PFSK-1 (cell line): ENCODE results near the gene SMIM9. TPM values are rescaled to one million over a fixed set of nuclear protein-coding genes. Genes with fewer than 3 reads are reported as not detected.

Source experiments
- FOXP2 ChIP-seq: optimal IDR thresholded peaks from 2 replicates; pipeline ENCODE3; 2011; ENCODE audit warnings: borderline replicate concordance, control low read depth, inconsistent platforms; ENCODE audit not compliant: insufficient read depth; ENCODE audit errors: extremely low read length, extremely low read depth
- POLR2AphosphoS5 ChIP-seq: IDR thresholded peaks from 2 replicates; pipeline ENCODE4 v1.6.1; 2012; ENCODE audit warnings: low read depth, mild to moderate bottlenecking, control low read depth, low read length, moderate library complexity
- SIN3A ChIP-seq: IDR thresholded peaks from 2 replicates; pipeline ENCODE4 v1.6.1; 2012; ENCODE audit warnings: mild to moderate bottlenecking, low read length, moderate library complexity, borderline replicate concordance; ENCODE audit not compliant: insufficient read depth
- TAF1 ChIP-seq: IDR thresholded peaks from 2 replicates; pipeline ENCODE4 v1.6.1; 2012; ENCODE audit warnings: low read length, control low read depth, borderline replicate concordance; ENCODE audit not compliant: insufficient read depth
- polyA plus RNA-seq: library from polyadenylated mRNA; unstranded; fragments of >200 nt; gene quantifications from one replicate; pipeline ENCODE4 v1.2.1, GENCODE V29; 2012; ENCODE audit warnings: low read depth, missing spikeins; ENCODE audit not compliant: insufficient read length
- TF ChIP-seq, protein P1 (sequence below), 2 experiments: IDR thresholded peaks; 2 replicates each; pipeline versions ENCODE4 v1.6.1 to v1.8.0; 2011 to 2012; ENCODE audit warnings: low read depth in 2 of 2, low read length in 2 of 2, control low read depth in 1 of 2, inconsistent platforms in 1 of 2, mild to moderate bottlenecking in 1 of 2, moderate library complexity in 1 of 2; ENCODE audit not compliant: insufficient read depth in 1 of 2

Gene SMIM9
- polyA plus RNA-seq, result not detected

DNA sequence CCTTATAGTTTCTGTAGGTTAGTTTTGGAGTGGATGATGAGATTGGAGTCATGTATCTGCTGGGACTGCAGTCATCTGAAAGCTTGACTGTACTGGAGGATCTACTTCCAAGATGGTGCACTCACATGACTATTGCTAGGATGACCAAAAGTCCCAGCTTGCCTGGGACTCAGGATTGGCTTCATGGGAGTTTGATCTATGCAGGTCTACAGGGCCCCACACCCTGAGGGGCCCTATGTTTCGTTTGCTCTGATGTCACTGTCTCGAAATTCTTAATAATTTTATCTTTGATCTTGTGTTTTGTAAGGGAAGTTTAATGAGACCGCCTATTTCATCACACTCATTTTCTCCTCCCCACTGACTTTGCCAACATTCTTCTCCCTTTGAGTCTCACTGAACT is at the start of gene SMIM9:
Gene SMIM9 (minus strand): TSS at position 101 of the 400 bp plus-strand sequence. CDS start 3,806 bp downstream, outside the sequence.
- TF ChIP-seq SIN3A, result no peak
- no peak for TF ChIP-seq FOXP2
- TF ChIP-seq, protein P1, sequence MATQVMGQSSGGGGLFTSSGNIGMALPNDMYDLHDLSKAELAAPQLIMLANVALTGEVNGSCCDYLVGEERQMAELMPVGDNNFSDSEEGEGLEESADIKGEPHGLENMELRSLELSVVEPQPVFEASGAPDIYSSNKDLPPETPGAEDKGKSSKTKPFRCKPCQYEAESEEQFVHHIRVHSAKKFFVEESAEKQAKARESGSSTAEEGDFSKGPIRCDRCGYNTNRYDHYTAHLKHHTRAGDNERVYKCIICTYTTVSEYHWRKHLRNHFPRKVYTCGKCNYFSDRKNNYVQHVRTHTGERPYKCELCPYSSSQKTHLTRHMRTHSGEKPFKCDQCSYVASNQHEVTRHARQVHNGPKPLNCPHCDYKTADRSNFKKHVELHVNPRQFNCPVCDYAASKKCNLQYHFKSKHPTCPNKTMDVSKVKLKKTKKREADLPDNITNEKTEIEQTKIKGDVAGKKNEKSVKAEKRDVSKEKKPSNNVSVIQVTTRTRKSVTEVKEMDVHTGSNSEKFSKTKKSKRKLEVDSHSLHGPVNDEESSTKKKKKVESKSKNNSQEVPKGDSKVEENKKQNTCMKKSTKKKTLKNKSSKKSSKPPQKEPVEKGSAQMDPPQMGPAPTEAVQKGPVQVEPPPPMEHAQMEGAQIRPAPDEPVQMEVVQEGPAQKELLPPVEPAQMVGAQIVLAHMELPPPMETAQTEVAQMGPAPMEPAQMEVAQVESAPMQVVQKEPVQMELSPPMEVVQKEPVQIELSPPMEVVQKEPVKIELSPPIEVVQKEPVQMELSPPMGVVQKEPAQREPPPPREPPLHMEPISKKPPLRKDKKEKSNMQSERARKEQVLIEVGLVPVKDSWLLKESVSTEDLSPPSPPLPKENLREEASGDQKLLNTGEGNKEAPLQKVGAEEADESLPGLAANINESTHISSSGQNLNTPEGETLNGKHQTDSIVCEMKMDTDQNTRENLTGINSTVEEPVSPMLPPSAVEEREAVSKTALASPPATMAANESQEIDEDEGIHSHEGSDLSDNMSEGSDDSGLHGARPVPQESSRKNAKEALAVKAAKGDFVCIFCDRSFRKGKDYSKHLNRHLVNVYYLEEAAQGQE (IDR thresholded peaks at IDR 0.05; ENCODE audit: insufficient read depth in 1 of 2, low read depth in 2 of 2, low read length in 2 of 2), result no peak
- TF ChIP-seq POLR2AphosphoS5, result no peak

DNA sequence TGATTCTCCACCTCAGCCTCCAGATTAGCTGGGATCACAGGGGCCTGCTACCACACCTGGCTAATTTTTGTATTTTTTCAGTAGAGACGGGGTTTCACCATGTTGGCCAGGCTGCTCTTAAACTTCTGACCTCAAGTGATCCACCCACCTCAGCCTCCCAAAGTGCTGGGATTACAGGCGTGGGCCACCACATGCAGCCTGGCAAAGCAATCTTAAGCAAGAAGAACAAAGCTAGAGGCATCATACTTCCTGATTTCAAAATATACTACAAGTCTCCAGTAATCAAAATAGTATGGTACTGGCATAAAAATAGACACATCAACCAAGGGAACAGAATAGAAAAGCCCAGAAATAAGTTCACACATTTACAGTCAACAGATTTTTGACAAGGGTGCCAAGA is 38.9 kb upstream of the SMIM9 start:
- TF ChIP-seq FOXP2, result no peak

DNA sequence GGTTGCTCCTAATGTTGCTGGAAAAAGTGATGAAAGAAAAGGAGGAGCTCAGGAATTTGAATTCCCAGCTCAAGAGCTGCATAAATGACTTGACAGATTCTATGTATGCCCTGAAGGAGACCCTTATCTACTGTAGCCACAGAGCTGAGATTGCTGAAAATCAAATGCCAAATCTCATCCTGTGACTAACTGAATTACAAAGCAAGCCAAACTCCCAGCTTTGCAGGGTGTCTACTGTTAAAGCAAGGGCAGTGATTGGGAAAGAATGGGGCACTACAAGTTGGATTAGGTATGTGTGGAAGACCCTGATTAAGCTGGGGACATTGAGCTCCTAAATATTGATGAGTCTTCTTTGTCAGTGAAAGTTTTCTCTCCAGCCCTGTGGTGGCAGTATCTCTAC is 20.8 kb upstream of the SMIM9 start:
- TF ChIP-seq POLR2AphosphoS5, result no peak
- TF ChIP-seq SIN3A, result no peak
- no peak for TF ChIP-seq FOXP2
- TF ChIP-seq, protein P1 (IDR thresholded peaks at IDR 0.05; ENCODE audit: insufficient read depth in 1 of 2, low read depth in 2 of 2, low read length in 2 of 2), result no peak
- no peak for TF ChIP-seq TAF1

DNA sequence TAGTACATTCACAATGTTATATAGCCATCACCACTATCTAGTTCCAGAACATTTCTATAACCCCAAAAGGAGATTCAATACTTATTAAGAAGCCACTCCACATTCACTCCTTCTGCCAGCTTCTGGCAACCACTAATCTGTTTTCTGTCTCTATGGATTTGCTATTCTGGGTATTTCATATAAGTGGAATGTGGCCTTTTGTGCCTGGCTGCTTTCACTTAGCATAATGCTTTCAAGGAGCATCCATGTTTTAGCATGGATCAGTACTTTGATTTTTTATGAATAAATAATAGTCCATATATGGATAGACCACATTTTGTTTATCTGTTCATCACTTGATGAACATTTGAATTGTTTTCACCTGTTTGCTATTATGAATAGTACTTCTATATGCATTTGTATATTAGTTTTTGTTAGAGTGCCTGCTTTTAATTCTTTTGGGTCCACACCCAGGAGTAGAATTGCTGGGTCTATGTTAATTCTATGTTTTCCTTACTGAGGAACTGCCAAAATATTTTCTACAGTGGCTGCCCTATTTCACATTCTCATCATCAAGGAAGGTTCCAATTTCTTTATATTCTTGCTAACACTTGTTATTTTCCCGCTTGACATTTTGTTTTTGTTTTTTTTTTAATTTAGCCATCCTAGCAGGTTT is 16.6 kb upstream of the SMIM9 start:
- TF ChIP-seq, protein P1 (IDR thresholded peaks at IDR 0.05; ENCODE audit: insufficient read depth in 1 of 2, low read depth in 2 of 2, low read length in 2 of 2), result no peak
- no peak for TF ChIP-seq POLR2AphosphoS5
- TF ChIP-seq FOXP2, result no peak
- TF ChIP-seq TAF1, result no peak
- no peak for TF ChIP-seq SIN3A

DNA sequence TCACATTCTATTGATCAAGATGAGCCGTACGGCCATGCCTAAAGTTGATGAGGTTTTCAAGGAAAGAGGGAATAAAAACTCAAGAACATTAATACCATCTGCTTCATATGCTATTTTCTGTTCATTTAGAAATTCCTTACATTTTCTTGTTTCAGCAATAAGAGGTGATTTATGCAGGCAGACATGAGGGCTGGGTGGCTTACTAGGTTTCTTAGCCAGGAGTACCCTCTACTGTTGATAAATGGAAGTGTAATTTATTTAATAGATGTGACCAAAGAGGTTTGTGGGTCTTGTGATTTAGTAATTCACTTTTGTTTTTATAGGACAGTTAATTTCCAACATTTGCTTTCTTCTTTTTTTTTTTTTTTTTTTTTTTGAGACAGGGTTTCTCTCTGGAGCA is 6.4 kb upstream of the SMIM9 start:
- no peak for TF ChIP-seq TAF1
- no peak for TF ChIP-seq FOXP2
- TF ChIP-seq SIN3A, result no peak
- TF ChIP-seq, protein P1 (IDR thresholded peaks at IDR 0.05; ENCODE audit: insufficient read depth in 1 of 2, low read depth in 2 of 2, low read length in 2 of 2), result no peak
- no peak for TF ChIP-seq POLR2AphosphoS5
